G401 (cell line): ENCODE data around the gene DHX15. TPM values are rescaled to one million over a fixed set of nuclear protein-coding genes. Genes with fewer than 3 reads are reported as not detected.

Experiments used
- DNase-seq: peaks from one replicate; pipeline ENCODE4 v3.0.0-alpha.2; 2015; ENCODE audit warnings: low spot score
- in situ Hi-C: cut with HindIII; loops from 2 replicates; pipeline ENCODE4 v1.10.0; 2016; ENCODE audit warnings: low sequenced_read_pairs, mixed read lengths
- total RNA-seq: library from RNA; depleted of rRNA; stranded (reverse); fragments of >200 nt; shearing (Covaris generic); gene quantifications from 2 replicates; pipeline ENCODE4 v1.2.3, GENCODE V29; 2014; rRNA removed

The DHX15 gene
- 222 and 251 TPM in 2 replicates for total RNA-seq

DNA sequence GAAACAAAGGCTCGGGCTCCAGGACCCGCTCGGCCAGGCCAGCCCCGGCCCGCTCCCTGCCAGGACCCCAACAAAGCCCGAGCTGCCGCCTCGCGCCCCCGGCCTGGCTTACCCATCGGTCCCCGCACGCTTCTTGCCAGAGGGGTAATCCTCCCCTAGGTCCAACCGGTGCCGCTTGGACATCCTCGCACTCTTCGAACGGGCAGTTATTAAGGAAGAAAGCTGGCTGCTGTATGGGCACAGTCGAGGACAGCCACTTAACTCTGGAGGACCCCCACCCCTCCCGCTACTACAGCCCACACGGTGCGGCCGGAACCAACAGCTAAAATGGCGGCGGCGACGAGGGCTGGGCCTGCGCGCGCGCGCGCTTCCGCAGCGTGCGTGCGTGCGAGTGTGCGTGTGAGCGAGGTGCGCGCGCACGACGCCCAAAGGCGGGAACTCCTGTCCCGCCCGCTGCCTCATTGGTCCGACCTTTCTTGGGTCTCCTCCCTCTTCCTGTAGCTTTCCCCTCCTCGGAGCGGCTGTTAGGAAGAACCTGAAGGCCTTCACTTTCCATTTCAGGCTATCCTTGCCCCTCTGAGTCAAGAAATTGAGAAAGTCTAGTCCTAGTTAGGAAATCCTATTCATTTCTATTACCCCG, at the start of gene DHX15:
Gene DHX15 (minus strand): TSS at position 344 of the 640 bp plus-strand sequence. CDS start 161 bp downstream, at position 183.
- peak; percentile 98 for DNase-seq
- in situ Hi-C loops, result no loop called here

DNA sequence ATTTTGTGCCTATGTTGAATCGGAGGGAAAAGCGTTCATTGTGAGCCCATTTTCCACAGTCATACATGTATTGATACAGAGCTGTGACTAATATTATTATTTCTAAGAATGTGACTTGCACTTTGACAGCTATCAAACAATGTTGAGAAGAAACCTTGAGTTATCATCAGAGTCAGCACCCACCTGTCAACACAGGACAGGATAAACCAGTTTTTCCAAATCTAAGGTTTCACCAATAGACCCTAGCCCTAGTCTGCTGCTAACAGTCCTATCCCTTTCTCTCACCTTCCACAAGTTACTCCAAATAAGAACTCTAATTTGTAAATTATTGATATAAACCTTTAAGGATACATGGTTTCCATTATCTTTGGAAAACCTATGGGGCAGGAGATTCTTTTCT, 47.7 kb upstream of the DHX15 start:
- in situ Hi-C loops, result no loop called here
- no peak for DNase-seq

DNA sequence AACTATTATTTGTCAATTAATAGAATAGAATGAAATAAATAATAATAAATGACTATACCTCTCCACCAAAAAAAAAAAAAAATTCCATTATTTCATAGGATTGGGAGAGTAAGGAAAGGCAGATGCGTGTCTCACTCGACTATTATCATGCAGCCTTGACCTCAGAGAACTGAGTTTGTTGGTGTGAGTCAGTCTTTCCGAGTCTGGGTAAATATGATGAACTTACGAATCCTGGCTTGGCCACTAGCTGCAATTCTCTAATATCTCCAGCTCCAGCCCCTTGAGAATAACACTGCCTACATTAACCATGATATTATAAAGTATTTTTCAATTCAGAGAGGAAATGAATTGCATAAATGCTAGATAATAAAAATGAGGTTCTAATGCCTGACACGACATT, 46.6 kb upstream of the DHX15 start:
- in situ Hi-C loops, result no loop called here
- DNase-seq, result no peak

DNA sequence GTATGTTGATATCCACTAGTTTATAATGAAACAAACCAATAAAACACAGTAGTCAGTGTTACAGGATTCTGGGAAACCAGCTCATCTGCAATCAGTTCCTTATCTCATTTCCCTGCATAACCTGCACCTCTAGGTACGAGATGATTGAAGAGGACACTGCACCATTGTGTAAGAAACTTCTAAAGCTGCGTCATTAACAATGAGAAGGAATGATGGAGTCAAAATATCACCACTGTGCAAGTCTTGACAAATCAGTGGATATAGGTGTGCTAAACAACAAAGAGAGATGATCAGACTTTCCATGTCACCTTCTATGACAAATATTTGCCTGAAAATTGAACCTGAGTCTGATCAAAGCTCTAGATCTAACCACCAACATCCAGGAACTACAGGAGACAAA, 40.7 kb upstream of the DHX15 start:
- no peak for DNase-seq
- in situ Hi-C loops, result no loop called here

DNA sequence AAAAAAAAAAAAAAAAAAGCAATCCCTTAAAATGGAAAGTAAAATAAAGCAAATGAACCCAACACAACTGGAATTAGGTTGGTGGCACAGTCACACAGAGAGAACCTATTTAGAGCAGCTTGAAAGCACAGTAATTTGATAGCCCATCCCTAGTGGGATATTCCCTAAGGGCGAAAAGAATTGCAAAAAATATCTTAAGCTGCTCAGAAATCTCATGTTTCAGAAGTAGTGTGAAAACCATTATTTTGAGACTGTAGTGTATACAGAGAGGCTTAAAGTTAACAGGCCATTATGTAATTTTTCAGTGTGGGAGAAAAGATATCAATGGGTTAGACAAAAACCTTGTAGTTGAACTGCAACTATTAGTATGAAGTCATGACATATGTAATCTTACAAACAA, 40.0 kb upstream of the DHX15 start:
- in situ Hi-C loops, result no loop called here

DNA sequence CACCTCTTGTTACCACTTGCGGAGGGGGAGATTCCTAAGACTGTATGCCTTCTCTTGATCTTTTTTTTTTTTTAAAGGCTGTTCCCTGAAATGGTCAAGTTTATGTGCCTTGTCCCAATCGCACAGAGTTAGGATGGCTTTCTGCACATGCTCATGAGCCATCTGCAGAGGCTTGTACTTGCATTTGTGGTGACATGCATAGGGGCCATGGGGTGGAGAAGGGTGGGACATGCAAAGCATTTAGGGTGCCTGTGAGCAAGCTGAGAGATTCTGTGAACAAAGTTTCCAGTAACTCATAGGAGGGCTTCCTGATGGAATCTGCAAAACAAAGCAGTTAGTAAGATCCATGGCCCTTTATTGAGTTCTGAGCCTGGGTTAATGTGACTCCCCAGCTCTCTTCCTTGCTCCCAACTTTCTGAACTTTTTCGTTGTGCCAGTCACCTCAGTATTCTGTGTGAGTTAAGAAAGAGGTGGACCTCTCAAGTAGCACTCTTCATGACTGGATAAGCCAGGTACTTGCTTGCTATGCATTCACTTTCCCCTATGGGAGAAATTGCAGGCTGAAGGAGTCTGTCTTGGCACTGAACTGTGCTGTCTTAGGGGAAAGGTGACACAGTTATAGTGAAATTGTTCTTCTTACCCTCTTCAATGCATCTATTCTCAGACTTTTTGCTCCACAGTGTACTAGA, 37.9 kb upstream of the DHX15 start:
- in situ Hi-C loops, result no loop called here
- no peak for DNase-seq

More for the DNA sequence above, 40.0 kb upstream of the DHX15 start:
- DNase-seq, result no peak

DNA sequence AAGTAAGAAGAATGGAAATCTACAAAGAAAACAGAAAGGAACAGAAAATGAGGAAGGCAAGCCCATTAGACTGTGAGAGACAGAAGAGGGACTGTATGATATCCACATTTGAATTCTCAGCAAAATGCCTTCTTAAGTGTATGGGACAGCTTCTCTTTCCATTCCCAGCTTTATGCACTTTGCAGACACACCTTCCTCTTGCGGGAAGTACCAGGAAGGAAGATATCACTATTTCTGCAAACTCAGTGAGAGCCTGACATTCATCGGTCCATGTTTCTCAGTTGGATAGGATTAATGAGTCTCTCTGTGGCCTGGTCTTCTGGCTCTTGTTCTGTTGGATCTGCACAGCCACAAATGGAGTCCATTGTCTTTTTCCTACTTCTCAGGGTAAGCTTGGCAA, 31.6 kb upstream of the DHX15 start:
- in situ Hi-C loops, result no loop called here
- no peak for DNase-seq

DNA sequence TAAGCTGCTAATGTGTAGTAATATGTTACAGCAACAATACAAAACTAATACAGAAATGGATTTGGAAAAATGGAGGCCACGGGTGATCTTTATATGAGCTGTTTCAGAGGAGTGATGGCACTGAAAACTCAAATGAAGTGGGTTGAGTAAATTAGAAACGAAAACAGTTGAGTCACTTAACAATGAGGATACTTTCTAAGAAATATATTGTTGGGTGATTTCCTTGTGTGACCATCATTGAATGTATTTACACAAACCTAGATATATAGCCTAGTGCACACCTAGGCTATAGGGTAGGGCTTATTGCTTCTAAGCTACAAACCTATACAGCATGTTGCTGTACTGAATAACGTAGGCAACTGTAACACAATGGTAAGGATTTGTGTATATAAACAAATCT, 30.5 kb upstream of the DHX15 start:
- in situ Hi-C loops, result no loop called here
- no peak for DNase-seq

DNA sequence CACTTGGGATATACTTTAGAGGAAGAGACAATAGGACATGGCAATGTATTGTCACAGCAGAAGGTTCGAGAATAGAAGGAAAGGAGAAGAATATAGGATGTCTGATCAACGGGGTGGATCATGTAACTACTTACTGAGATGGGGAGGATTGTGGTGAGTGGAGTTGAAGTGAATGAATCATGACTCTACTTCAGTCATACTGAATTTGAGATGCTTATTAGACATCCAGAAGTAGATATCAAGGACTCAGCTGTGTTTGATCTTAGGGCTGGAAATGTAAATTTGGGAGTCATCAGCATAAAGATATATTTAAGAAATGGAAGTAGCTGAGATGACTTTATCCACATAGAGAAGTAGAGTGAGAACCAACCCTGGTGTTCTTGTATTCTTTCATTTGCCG, 29.1 kb upstream of the DHX15 start:
- DNase-seq, result no peak
- in situ Hi-C loops, result no loop called here

DNA sequence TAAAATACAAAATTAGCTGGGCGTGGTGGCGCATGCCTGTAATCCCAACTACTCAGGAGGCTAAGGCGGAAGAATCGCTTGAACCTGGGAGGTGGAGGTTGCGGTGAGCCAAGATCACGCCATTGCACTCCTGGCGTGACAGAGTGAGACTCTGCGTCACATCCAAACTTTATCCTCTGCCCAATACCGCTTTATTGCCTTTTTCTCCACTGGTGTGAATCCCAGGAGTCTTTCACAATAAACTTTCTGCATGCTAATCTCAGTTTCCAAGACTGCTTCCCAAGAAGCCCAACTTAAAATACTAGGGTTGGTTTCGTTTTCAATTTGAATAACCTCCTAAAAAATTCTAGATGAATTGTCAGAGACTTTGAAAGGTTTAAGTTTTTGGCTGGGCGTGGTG, 27.2 kb upstream of the DHX15 start:
- in situ Hi-C loops, result no loop called here
- DNase-seq, result no peak

DNA sequence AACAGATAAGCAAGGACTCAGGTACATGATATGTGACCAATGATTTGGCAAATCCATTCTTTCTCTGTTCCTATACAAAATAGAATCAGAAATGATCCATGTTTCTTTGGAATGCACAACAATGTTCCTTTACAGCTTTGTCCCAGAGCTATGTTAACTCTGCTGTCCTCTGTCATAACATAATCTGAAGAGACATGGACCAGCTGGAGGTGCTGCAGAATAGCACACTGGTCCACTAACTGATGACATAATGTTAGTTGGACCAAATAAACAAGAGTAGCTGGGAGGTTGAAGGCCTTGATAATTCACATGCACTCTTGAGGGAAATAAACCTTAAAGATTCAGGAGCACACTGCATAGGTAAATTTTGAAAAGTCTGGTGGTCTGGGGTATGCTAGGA, 23.0 kb upstream of the DHX15 start:
- peak; percentile 2 for DNase-seq
- in situ Hi-C loops, result no loop called here

DNA sequence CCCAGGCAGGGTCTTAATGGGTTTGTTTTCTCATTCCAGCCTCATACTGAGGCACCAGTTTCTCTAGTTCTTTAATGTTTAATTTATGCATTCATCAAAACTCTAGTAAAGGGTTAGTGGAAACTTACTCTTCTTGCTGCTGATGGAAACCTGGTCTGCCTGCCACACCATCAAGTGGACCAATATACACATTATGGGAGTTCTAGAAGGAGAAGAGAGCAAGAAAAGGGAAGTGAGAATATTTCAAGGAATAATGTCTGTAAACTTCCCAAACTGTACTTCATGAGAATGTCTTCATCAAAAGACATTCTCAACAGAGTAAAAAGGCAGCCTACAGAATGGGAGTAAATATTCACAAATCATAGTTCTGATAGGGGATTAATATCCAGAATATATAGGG, 20.9 kb upstream of the DHX15 start:
- no peak for DNase-seq
- in situ Hi-C loops, result no loop called here

DNA sequence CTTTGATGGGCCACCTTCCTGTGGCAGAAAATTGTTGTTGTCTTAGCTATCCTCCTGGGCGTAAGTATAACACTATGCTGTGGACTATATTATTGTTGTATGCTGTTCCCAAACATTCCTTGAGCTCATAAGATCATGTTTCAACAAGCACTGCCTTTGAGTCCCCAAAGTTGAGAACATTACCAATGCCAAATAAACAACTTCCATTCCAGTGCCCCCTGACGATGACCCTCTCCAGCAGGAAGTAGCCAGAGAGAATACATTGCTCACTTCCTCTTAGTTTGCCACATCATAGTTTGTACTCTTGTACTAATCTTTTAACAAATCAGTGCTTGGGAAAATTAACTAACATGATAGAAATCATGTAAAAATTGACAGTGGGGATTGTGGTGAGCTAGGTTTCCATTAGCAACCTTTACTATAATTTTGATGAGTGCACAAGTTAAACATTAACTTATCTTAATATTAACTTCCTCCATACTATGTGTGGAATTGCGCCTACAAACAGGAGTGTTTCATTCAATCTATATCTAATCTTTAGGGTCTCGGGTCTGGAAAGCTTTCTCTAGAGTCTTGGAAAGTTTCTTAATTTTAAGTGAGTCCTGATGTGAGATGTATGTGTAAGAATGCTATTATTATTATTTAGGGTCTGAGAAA, 20.3 kb upstream of the DHX15 start:
- in situ Hi-C loops, result no loop called here

DNA sequence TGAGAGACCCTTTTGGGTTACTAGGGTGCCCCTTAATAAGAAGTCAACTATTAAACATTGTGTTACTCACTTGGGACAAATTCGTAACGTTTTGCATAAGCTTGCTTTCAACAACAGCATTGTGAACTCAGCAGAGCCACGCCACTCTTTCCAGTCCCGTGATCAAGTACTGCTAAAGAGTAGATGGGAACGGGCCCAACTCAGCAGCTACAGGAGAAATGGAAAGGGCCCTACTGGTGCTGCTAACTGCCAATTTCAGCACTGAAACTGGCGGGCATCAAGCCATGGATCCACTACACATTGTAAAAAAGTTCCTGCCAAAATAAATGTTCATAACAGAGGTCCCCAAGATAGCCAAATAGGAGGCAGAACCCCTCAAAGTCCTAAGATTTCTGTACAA, 19.0 kb upstream of the DHX15 start:
- in situ Hi-C loops, result no loop called here
- no peak for DNase-seq

More for the DNA sequence above, 20.3 kb upstream of the DHX15 start:
- no peak for DNase-seq

DNA sequence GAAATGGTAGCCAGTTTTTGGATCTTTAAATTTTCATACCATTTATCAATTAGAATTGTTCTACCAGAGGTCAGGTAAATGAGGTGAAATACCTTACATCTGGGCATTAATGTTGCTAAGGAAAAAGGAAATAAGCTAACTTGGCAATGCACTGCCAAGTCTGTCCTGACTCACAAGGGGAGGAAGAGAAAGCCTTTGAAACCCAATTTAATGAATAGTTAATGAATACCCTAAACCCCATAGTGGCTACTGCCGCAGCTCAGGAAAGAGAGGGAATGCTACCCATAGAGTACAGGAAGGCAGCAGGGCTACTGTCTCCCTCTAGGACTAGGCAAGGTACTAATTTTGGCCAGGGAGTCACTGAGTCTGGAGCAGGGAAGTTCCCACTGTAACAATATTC, 16.8 kb upstream of the DHX15 start:
- DNase-seq, result no peak
- in situ Hi-C loops, result no loop called here

DNA sequence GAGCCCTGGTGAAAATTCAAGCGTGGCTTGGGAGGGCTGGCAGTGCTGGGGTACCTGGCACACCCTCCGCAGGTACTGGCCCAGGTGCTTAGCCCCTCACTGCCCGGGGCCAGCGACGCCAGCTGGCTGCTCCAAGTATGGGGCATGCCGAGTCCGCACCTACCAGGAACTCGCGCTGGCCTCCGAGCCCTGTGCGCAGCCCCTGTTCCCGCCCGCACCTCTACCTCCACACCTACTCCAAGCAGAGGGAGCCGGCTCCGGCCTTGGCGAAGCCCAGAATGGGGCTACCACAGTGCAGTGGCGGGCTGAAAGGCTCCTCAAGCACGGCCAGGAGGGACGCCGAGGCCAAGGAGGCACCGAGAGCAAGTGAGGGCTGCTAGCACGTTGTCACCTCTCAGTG, 14.9 kb upstream of the DHX15 start:
- no peak for DNase-seq
- in situ Hi-C loops, result no loop called here

DNA sequence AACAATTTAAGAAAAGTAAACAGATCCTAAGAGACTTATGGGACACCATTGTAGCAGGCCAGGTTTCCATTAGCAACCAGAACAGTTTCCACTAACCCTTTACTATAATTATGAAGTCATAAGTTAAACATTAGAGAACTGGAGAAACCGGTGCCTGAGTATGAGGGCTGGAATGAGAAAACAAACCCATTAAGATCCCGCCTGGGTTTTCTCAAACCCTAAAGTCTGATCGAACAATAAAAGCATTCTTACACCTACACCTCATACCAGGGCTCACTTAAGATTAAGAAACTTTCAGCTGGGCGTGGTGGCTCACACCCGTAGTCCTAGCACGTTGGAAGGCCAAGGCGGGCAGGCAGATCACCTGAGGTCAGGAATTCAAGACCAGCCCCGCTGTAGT, 13.7 kb upstream of the DHX15 start:
- in situ Hi-C loops, result no loop called here
- DNase-seq, result no peak

DNA sequence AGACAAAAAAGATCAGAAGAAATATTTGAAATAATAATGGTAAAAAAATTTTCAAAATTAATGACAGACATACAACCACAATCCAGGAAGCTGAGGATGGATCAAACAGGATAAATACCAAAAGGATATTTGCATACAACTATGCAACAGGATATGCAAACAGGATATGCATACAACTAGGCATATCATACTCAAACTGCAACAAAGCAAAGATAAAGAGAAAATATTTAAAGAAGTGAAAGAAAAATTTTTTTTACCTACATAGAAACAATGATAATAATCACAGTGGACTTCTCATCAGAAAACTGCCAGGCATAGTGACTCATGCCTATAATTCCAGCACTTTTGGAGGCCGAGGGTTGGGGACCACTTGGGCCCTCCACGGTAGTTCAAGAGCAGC, 11.3 kb upstream of the DHX15 start:
- in situ Hi-C loops, result no loop called here

DNA sequence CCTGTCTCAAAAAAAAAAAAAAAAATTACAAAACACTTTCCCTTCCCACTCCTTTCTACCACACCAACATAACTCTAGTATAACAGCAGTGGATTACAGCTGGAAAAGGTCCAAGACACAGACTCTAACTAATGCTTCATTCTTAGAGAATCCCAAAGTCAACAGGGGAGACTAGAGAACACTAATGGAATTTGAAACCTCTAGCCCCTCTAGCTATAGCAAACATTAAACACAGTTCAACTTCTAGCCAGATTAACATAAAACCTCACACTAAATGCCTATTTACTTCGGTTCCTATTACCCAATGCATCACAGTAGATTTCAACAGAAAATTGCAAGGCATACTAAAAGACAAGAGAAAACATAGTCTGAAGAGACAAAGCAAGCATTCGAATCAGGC, 10.5 kb upstream of the DHX15 start:
- DNase-seq, result no peak
- in situ Hi-C loops, result no loop called here

More for the DNA sequence above, 11.3 kb upstream of the DHX15 start:
- no peak for DNase-seq

DNA sequence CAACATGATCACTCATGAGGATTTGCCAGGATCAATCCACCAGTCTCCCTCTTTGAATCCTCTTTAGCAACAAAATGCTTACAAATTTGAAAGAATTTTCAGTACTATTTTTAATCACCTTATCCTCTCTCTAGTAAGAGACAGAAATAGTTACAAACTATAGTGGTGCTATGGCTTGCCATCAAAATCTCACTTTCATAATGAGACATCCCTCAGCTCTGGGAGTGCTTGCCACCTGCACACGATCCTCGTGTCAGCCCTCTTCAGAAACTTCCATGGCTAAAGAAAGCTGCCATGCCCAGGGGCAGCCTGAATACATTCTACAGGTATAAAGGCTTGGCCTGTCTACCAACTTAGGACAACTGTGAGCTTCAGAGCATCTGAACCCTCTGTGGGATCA, 5.1 kb upstream of the DHX15 start:
- no peak for DNase-seq
- in situ Hi-C loops, result no loop called here
